Measurements from ENCODE around the gene PPP6R2.

Gene PPP6R2

DNA sequence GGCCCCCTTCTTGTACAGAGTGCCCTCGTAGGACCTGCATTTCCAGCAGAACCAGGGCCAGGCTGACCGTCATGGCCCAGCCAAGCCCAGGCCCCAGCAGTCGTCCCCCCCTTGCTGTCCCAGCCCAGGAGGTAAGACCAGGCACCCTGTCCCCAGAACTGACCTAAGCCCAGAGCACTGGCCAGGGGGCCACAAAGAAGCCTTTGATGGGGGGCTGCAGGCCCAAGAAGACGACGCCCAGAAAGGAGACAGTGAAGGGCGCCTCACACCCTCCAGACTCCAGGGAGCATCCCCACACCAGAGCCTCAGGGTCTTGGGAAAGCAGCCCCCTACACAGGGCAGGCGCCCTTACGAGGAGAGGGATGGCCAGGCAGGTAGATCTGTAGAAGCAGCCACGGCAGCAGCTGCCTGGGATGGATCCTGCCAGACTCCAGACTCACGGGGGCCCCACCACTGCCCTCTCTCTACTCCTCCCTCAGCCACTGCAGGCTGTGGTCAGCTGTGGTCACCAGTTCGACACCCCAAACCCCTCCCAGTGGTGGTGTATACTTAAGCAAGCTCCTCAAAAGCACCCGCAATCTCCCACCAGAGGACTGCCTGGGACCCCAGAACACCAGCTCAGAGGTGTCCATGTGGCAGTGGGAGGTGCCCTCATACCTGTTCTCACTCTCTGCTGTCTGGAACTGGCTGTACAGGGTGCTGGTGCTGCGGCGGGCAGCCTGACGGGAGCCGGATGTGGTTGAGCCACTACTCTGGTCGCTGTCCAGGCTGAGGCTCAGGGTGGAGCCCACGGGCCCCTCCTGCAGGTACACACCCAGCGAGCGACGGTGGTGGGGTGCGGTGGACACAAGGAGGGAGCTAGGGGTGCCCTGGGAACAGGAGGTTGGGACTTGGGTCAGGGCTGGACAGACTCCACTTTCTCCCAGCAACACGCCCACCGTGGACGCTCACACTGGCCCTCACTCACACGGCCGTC is 104.7 kb downstream of the PPP6R2 start:
- no peak for DNase-seq

DNA sequence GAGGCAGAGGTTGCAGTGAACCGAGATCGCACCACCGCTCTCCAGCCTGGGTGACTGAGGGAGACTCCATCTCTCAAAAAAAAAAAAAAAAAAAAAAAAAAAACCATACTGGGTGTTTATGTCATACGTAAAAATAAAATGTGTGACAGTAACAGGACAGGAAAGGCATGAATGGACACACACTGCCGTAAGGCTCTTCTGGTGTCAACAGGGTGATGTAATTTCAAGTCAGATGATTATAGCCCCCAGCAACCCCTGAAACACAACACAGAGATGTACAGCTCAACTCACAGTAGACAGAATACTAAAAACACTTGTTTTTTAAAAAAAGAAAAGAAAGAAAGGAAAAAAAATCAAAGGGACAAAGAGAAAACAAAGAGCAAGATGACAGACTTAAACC is 109.5 kb downstream of the PPP6R2 start:
- DNase-seq, result no peak

DNA sequence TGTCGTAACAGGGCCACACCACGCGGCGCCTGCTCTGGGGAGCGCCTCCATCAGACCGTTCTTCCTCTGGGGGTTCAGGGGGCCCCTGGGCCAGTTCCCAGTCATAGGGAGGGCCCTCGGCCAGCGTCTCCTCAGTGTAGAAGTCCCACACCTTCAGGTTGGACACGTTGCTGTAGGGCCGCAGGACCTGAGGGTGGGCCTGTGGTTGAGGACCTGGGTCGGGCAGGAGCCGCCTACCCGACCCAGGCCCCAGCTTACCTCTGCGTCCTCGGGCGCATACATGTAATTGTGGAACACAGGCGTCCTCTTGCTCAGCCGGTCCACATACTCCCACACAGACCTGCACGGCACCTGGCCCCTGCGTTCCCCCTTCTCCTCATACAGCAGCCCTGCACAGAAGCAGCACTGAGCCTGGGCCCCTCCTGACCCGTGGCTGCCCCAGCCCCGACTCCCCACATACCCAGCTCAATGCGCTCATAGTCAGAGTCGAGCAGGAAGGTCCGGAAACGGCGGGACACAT is 111.5 kb downstream of the PPP6R2 start:
- no peak for DNase-seq

DNA sequence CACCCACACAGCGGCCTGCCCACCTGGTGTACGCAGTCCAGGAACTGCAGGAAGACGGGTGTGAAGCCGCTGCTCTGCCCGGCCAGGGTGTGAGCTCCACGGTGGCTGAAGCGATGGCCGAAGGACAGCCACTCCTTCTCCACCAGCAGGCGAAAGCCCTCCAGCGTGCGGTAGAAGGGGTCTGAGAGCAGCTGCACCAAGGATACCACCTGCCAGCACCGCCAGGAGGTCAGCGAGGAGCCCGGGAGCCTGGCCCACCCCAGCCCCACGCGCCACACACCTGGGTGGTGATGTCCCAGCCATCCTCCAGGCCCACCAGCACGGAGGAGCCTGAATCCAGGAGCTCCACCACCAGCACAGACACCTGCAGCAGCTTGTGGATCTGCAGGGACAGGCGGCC is 112.1 kb downstream of the PPP6R2 start:
- no peak for DNase-seq

DNA sequence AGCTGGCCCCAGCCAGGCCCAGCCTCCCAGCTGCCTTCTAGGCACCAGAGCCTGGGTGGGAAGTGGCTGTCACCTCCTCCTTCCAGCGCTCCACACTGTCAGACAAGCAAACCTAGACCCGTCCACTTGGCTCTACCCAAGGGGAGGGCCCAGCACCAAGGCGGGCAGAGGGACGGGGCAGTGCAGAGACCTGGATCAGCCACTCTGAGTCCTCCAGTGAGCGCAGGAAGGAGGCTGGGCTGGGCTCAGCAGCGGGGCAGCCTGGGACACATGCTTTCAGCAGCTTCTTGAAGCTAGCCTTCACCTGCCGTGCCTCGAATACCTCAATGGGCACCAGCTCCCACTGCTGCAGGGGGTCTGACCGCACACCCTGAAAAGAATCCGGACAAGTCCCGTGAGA is 112.9 kb downstream of the PPP6R2 start:
- DNase-seq, result no peak

DNA sequence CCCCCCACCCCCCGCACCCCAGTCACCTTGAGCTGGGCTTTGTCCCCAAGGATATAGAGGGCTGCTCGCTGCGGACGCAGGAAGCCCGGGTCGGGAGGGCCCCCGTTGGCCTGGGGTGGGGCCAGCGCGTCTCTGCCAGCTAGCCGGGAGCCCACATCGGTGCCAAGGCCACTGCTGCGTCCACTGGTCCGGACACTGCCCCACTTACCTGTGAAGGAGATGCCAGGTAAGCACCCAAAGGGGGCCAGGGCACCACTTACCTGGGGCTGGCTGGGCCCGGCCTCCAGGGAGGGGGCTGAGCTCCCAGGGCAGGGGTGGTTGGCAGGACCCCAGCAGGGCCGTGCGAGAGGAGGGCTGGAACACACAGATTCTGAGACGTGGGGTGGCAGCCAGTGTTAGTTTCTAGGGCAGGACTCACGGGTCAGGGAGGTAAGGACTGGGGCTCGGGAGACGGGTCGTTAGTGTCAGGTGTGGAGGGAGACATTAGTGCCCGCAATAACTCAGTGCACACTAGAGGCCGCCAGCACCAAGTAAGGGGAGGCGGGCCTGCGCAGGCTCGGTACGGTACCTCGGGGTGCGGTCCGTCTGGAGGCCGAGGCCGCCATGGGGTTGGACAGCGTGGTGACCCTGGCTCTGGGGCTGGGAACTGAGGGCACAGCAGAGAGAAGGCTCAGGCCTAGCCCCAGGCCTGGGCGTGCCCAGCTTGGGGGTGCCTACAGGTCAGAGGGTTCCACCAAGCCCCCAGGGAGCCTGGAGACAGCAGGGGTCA is 113.5 kb downstream of the PPP6R2 start:
- no peak for DNase-seq

DNA sequence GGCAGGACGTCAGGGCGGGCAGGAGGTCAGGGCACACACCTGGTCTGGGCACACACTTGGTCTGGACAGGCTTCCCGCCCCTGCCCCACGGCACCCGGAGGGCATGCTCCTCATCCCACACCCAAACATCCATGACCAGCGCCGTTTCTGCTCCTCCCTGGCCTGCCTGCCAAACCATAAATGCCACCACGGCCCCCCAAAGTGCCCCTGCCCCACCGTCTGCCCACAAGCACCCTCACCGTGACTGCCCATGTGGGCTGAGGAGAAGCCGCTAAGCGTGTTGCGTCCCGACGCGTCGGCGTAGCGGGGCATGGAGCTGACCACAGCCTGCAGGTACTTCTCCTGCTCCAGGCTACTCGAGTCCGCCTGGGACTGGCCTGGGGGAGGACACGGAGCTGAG is 115.9 kb downstream of the PPP6R2 start:
- no peak for DNase-seq

DNA sequence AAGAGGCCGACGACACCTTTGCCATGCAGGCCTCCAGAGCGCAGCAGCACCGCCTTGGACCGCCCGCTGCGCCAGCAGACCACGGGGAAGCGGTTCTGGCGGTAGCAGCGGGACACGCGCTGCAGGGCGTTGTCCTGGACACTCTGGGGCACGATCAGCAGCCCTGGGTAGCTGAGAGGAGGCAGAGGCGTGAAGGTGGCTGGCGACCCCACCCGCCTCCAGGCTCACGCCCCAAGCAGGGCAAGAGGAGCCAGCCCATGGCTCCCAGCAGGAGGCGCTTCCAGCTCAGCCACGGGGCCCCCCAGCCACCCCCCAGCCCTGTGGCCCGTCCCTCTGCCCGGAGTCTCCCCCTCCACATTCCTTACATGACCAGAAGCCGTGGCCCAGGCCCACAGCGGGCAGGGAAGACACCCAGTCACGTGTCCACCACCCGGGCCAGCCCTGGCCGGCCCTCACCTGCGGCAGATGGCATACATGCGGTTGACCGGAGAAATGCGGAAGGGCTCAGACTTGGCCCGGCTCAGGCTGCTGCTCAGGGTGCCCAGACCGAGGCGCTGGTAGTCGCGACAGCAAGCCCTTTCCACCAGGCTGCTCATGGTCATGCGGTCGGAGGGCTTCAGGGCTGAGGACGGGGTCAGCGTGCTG is 116.5 kb downstream of the PPP6R2 start:
- DNase-seq, result no peak

DNA sequence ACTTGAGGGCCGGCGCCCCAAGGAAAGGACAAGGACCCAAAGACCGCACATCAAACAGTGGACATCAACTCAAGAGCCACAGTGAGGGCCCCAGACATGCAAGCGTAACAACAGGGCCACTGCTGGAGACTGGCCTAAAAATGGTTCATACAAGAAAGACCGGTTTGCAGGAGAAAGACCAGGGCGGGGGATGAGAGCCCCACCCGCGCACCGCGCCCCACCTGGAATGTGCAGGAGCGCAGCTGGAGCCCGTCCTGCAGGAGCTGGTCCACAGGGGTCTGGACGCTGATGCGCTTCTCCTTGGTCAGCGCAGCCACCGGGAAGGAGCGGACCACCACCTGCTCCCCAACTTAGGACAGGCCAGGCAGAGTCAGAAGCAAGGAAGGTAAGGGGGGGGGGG is 117.8 kb downstream of the PPP6R2 start:
- DNase-seq, result no peak

DNA sequence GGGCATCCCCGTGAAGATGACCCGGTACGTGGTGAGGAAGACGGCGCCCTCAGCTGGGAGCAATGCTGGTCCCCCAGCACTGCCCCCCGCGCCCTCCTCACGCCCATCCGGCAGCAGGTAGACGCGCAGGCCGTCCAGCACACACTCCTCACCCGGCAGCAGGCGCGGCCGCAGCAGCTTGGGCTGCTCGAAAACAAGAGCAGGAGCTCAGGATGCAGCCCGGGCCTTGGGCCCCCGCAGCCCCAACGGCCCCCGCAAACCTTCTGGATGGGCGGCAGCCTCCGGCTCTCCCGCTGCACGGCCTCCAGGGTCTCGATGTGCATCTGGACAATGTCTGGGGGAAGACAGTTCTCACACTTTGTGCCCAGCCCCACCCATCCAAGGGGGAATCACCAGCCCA is 118.4 kb downstream of the PPP6R2 start:
- DNase-seq, result no peak

DNA sequence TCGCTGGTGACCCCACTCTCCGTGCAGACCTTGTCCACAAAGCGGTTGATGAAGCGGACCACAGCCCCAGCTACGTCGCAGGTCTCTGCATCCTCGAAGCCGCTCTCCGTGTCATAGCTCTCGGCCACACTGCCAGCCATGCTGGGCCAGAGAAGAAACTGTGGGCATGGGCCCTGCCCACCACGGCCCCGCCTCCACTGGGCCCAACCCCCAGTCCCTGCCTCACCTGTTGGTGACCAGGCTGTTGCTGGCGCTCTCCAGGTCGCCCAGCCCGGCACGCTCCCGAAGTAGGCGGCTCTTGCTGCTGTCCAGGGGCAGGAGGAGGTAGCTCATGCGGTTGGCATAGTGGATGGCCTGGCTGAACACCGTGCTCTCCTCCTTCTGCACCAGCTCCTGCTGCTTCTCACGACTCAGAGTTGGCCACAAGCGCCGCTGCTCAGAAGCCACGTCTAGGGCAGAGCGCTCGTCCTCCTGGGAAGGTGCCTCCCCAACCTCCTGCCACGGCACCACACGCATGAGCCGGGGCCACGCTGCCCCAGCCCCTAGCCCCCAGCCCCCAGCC is 118.9 kb downstream of the PPP6R2 start:
- DNase-seq, result no peak

DNA sequence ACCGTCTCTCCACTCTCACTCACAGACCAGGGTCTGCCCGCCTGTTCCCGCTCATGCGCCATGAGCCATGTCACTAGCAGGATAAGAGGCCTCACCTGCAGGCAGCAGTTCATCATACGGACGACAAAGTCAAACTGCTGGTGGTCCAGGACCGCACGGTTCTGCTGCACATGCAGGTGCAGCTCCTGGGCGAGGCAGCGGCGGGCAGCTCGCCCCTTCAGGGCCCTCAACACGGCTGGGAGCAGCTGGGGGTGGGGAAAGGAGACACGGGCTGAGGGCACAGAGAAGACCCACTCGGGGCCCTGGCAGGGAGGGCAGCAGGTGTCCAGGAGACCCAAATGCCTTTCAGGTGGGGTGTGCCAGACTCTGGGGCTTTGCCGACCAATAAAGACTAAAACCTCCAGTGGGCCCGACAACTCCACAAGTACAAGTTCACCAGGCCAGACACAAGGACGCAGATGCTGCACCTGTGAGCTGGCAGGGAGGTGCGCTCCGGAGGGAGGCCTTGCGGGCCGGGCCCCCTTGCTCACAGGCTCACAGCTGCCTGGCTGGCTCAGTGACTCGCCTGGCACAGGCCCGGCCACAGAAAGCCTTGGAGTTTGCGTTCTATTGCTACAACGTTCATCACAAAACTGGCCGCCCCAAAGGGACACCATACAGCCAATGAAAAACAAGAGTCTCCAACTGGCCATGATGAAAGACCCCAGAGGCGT is 120.2 kb downstream of the PPP6R2 start:
- DNase-seq, result no peak

DNA sequence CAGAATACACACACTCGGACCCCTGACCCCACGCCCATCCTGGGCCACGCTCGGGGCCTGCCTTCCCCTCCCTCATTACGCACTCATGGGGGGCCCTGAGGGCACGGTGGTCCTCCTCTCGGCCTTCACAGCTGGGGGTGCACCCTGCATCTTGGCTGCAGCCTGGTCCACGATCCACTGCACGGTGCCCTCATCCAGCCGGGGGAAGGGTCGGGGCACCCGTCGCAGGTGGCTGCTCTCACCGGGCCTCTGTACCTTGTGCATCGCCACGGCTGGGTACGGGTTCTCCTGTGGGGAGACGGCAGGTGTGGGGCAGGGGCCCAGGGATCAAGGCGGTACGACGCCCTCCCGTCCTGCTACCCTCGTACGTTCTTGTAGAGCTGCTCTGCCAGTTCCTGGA is 121.3 kb downstream of the PPP6R2 start:
- DNase-seq, result no peak

DNA sequence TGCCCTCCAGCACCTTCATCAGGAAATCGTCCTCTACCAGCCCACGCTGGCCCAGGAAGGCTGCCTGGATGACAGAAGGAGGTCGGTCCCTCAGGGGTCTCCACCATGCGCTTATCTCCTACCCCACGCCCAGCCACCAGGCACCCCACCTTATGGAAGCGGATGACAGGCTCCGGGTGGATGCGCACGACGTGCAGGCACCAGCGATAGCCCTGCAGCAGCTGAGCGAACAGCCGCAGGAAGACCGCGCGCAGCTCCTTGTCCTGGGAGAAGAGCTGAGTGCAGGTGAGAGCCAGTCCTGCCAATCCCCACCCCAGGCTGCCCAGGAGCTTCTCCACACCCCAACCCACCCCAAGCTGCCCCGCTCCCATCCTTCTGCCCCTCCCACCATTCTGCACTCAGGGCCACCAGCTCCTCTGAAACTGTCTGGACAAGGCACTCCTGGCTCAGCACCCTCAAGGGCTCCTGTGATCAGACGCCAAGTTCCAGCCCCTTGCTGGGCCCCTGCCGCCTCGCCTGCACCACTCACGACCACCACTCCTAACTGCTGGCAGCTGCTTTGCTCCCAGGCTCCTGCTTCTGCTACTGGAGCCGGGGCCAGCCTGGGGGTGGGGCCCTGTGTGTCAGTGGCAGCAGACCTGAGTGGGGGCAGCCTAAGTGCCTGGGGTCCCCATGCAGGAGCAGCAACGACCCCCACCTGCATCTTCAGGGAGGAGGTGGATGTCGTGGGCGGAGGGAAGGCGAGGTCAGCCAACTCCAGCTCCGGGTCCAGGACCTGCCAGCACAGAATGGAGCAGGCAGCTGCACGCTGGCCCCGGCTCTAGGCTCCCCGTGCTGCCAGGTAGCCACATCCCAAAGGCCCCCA is 122.2 kb downstream of the PPP6R2 start:
- DNase-seq, result no peak

DNA sequence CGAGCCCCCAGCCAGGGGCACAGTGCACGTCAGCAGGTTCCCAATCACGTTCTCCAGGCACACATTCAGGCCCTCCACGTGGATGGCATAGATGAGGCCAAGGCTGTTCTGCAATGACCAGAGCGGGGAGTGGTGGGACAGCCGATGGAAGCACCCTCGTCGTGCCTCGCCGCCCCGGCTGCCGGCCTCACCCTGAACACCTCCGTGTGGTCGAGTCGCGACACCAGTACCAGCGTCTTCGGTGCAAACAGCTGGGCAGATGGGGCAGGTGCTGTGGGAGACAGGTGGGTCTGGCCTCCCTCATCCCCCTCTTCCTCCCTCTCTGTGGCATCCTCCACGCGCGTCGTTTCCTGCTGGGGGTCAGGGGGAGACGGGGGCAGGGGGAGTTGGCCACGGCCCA is 124.2 kb downstream of the PPP6R2 start:
- DNase-seq, result no peak

DNA sequence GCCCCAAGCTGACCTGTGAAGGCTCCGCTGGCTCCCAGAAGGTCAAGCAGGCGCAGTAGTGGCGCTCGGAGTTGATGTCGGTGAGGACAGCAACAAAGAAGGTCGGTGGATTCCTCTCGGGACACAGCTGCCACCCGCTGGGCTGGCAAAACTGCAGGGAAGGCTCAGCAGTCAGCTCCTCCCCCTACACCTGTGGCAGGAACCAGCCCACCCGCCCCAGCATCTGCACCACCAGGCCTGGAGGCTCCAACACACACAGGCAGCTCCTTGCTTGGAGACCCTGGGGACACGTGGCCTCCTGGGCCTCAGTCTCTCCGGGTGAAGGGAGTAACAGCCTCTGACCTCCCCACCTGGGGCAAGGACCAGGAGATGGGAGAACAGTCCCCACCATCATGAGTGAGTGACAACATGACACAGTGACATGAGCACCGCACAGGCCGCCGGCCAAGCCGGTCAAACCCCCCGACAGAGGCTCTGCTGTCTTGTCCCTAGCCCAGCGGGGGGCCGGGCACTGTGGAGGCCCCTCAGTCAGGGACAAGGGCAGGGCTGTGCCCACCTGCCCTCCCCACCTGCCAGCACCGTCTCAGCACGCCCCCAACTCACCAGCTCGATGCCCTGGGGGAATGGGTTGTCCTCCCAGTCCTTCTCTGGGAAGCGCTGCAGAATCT is 124.8 kb downstream of the PPP6R2 start:
- no peak for DNase-seq

DNA sequence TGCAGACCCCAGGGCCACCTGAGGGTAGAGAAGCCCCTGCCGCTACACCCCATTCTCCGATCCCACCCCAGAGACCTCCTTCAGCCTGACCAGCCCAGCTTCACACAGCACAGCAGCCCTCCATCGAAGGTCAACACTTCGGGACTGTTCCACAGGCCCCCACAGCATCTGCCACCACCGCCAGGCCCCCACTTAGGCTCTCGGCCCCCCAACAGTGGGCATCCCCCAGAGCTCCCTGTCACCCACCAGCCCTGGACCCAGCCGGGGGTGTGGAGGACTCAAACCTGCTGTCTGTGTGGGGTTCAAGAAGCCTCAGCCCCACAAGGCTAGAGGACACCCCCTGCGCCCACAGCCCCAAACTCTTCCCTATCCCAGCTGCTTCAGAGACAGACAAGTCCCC is 125.5 kb downstream of the PPP6R2 start:
- no peak for DNase-seq

DNA sequence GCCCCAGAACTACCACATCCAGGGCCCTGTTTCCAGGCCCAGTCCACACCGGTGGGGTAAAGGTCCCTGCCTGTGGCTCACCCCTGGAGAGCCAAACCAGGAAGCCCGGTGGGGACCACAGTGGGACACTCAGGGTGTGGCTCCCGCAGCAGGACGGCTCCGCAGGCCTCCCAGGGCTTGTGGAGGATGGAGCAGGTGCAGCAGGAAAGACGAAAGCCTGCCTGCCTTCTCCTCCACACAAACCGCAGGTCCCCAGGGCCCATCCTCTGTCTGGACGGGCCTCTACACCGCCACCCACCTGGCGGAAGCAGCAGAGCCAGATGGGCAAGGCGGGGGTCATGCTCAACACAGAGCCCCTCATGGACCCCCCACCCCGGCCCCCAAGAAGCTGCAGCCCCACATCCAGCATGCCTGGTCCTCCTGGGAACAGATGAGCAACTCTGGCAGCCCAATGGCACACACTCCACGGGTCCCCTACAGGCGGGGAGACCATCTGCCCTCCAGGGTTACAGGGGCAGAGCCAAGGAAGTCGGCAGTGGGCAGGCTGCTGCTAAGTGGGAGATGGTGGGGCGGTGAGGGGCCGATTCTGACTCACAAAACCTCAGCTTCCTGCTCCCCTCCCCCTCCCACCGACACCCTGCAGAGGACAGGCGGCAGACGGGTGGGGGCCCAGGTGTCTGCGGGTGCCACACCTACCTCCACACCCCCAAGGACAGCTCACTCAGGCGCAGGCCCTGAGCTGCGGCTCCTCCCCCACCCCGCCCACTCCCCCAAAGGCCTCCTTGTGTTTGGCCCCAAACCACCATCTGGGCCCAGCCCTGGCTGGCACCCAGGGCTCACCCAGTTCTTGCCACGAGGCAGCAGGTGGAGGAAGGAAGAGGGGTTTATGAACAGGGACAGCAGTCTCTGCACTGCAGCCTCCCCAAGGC is 126.5 kb downstream of the PPP6R2 start:
- no peak for DNase-seq

DNA sequence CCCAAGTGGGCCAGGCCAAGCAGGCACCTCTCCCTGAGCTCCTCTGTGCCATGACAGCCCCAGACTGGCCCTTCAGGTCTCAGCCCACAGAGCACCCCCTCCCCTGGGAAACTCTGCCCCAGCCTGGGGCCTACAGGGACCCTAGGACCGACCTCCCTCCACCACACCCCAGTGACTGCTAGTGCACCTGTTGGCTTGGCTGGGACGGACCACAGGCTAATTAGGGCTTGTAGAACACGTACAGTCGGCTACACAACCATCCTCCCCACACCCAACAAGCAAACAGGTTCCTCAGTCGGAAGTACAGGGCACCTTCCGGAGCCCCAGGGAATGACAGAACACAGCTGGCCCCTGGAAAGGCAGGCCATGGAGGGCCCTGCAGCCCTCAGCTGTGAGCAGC is 127.4 kb downstream of the PPP6R2 start:
- DNase-seq, result no peak

Measured in NCI-H774 (cell line).